GM18498 (cell line): ENCODE data around the gene LBHD2.

Source experiments
- ATAC-seq: cut with Tn5 transposase; IDR thresholded peaks from one replicate; pipeline ENCODE4 v1.9.1; 2021; ENCODE audit warnings: mild to moderate bottlenecking, moderate library complexity; ENCODE audit not compliant: unreplicated experiment

The LBHD2 gene

DNA sequence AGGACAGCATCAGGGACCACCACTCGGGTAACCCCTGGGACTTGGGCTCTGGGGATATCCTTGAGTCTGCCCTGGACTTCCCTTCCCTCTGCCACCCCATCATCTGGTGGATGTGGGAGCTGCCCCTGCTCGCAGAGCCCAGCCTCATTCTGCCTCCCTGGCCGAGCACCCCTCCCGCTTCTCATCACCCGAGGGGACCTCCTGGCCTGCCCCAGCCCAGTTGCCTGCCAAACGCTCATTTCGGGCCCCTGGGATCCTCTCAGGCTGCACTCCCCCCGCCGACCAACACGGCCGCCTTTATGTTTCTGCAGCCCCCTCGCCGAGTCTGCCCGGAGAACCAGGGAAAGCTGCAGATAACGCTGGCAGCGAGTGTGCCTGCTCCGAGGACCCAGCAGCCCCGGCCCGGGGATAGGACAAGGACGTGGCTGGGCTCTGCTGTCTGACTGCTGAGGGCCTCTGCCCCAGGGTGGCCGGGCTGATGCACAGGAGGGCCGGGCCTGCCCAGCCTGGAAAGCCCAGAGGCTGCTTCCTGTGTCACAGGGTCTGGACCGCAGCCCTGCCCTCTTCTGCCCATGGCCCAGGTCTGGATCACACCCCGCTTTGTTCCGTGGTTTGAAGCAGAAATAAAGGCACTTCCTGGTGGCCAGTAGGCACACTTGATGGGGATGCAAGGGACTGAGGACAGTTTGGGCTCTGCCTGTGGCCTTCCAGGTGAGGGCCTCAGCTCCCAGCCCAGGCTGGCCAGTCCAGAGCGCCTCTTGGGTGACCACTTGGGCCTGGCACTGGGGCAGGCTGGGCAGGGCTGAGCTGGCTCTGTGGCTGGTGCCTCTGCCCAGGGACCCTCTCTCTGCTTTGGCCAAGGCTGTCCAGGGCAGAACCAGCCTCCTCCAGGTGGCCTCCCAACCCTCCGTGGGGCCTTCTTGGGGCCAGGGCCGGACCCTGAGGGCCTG, 5.7 kb downstream of the LBHD2 start:
- ATAC-seq: no peak

DNA sequence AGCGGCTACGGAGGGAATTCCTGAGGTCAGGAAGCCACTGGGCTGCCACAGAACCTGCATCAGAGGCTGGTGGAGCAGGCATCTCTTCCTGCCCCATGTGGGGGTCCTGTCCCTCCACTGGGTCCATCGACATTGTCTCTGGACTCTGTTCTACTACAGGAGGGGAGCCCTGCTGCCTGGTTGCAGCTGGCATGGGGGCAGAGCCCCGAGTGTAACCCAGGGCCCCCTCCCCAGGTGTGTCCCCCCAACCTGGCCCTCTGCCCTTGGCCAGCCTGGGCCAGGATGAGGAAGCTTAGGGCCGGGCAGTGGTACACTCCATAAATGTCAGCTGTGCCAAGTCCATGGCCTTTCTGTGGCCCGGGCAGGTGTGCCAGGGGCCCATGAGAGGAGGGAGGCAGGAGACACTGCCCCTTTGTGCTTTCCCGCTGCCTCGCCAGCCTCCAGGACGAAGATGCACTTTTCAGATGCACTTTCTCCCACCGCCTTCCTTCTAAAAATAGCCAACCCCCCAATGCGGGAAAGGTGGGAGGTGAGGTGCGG, 6.5 kb downstream of the LBHD2 start:
- no peak for ATAC-seq

GRCh38 chr14:103091041-103091882, 7.3 kb downstream of the LBHD2 start:
- ATAC-seq: peak; percentile 74

DNA sequence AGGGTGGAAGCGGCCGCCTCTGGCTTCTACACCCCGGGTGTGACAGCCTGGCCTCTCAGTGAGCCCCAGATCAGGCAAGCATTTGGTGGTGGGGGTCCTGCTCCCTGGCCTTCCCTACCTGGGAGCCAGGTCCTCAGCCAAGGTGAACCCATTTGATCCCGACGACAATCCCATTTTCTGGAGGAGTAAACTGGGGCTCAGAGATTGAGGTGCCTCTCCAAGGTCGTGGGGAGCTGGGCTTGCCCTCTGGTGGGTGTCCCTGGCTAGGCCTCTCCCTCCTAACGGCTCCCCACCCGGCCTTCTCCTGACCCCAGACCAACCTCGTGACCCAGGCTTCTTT, 7.8 kb downstream of the LBHD2 start:
- no peak for ATAC-seq

- ATAC-seq: no peak
These were observed 9.9 kb downstream of the LBHD2 start for GRCh38 chr14:103093856-103094405.

DNA sequence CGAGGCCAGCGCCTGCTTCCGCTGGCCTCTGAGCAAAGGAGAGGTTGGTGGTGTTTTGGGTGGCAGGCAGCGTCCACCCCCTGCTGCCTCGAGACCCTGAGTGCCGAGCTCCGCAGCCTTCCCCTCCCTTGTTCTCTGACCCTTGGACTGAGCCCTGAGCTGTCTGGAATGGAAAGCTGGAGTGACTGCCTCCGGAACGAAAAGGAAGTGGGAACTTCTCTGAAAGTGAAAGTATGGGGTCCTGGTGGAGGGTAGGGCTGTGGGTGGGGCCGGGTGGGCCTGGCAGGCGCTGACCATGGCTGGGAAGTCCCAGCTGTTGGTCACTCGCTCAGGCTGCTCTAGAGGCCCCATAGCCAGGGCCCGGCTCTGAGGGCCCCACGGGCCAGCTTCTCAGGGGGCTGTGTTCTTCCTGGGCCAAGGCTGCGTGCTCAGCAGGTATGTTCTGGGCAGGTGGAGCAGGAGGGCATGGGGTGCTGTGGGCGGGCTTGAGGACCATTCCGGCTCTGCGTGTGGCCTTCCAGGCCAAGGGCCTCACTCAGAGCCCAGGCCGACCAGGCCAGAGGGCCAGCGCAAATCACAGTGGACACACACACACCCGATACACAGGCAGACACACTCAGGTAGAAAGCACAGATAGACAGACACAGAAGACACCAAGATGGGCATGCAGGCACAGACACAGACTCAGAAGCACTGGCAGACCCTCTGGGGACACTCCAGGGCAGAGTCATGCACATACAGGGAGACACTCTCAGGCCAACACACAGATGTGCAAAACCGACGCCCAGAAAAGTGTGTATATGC, 10.6 kb downstream of the LBHD2 start, which contains the start of gene EXOC3L4:
TSS of gene EXOC3L4 (plus strand) at position 320 of the 804 bp plus-strand sequence. CDS start 5,495 bp downstream, outside the sequence.
- no peak for ATAC-seq

GRCh38 chr14:103095210-103095778, 11.3 kb downstream of the LBHD2 start:
- ATAC-seq: no peak

GRCh38 chr14:103096387-103096786, 12.4 kb downstream of the LBHD2 start:
- ATAC-seq: no peak

GRCh38 chr14:103097244-103097993, 13.4 kb downstream of the LBHD2 start:
- no peak for ATAC-seq

DNA sequence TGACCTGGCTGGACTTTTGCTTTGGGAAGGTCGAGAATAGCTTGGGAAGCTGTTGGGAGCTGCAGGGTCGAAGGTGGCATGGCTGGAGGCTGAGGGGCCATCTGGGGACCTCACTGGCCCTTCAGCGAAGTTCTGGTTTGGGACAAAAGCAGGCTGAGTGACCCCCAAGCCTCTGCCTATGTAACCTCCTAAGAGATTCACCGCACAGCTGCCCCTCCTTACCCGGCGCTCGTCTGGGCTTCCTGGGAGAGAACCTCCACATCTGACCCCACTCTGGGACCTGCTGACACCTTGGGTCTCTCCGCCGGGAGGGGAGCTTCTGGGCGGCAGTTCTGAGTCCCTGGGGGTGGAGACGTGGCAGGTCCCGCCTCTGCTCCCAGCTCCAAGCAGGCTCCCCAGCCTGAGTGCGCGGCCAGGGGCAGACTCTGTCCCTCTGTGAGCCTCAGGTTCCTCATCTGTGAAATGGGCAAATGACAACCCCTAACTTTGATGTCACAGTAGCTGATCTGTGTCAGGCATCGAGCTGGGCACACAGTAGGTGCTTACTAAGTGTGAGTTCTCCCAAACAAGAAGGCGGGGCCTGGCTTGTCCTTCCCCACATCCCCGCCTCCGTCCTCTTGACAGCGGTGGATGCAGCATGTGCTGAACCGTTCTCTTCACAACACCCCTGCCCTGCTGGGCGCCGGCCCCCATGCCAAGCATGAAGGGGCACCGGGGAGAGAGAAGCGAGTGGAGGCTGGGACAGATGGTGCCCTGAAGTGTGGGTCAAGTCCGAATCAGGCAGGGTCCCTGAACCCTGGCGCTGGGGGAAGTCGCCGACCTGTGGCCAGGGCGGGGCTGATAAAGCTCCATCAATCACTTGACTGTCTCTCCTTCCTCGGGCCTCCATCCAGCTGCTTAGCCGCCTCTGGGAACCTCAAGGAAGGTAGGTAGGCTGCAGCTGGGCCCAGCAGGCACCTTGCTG, 14.3 kb downstream of the LBHD2 start:
- no peak for ATAC-seq

GRCh38 chr14:103099081-103099732, 15.2 kb downstream of the LBHD2 start:
- no peak for ATAC-seq

GRCh38 chr14:103099733-103100280, 15.8 kb downstream of the LBHD2 start:
- no peak for ATAC-seq

GRCh38 chr14:103100281-103101121, 16.5 kb downstream of the LBHD2 start:
- no peak for ATAC-seq

GRCh38 chr14:103101257-103101962, 17.4 kb downstream of the LBHD2 start:
- ATAC-seq: no peak

DNA sequence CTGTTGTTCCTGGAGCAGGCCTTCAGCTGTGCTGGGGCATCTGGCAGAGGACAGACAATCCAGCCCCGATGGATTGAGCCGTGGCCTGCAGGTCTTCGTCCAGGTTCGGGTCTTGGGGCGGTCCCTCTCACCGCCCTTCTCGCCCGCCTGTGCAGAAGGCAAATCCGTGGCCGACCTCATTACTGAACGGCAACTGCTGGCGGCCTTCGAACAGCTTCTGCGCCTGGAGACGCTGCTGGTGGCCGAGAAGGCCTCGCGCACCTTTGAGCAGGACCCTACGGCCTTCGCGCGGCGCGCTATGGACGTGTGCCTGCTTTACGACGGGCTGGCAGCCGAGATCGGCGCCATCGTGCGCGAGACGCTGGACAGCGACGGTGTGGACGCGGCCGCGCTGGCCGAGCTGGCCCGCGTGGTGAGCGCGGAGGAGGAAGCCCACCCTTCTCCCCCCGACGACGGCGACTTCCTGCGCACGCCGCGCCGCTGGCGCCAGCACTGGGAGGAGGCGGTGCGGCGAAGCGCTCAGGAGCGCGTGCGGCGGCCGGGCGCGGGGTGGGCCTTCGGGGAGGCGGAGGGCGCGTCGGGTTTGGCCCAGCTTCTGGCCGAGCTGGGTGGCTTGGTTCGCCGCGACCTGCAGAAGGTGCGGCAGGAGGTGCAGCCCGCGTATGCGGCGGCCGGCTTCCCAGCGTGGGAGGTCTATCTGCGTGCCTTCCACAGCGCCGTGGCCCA, 18.1 kb downstream of the LBHD2 start:
- no peak for ATAC-seq
